KMS-11 (cell line): ENCODE measurements around the gene B3GLCT.

Experiments used
- H2AFZ ChIP-seq: fragments of 200-600 bp; sonication (generic); 2 replicates; pipeline ENCODE4 v1.6.1; 2016; ENCODE audit warnings: antibody characterized with exemption, mixed run types, low read depth
- H3K27ac ChIP-seq: fragments of 200-600 bp; sonication (generic); 2 replicates; pipeline ENCODE4 v1.6.1; 2016; ENCODE audit warnings: mild to moderate bottlenecking, mixed run types
- H3K27me3 ChIP-seq: fragments of 200-600 bp; sonication (generic); 2 replicates; pipeline ENCODE4 v1.6.1; 2017; ENCODE audit warnings: mild to moderate bottlenecking, low read depth, mixed run types, moderate library complexity; ENCODE audit not compliant: insufficient read depth
- H3K36me3 ChIP-seq: fragments of 200-600 bp; sonication (generic); 2 replicates; pipeline ENCODE4 v1.6.1; 2017; ENCODE audit warnings: mild to moderate bottlenecking, mixed run types; ENCODE audit not compliant: insufficient read depth
- H3K4me1 ChIP-seq: fragments of 200-600 bp; sonication (generic); 2 replicates; pipeline ENCODE4 v1.6.1; 2016; ENCODE audit warnings: mild to moderate bottlenecking, low read depth, mixed run types; ENCODE audit not compliant: poor library complexity, severe bottlenecking
- H3K4me2 ChIP-seq: fragments of 200-600 bp; sonication (generic); 2 replicates; pipeline ENCODE4 v1.7.0; 2016; ENCODE audit warnings: mild to moderate bottlenecking, mixed run types
- H3K4me3 ChIP-seq: fragments of 200-600 bp; sonication (generic); IDR thresholded peaks from 2 replicates; pipeline ENCODE4 v1.6.1; 2017; ENCODE audit warnings: low read depth, low read length, mixed read lengths; ENCODE audit not compliant: insufficient read depth
- H3K79me2 ChIP-seq: fragments of 200-600 bp; sonication (generic); 2 replicates; pipeline ENCODE4 v1.6.1; 2016; ENCODE audit warnings: low read depth, mixed run types; ENCODE audit not compliant: insufficient read depth
- H3K9ac ChIP-seq: fragments of 200-600 bp; sonication (generic); 2 replicates; pipeline ENCODE4 v1.6.1; 2016; ENCODE audit warnings: mild to moderate bottlenecking, mixed run types
- H4K20me1 ChIP-seq: fragments of 200-600 bp; sonication (generic); 2 replicates; pipeline ENCODE4 v1.6.1; 2016; ENCODE audit warnings: mild to moderate bottlenecking, mixed run types; ENCODE audit not compliant: insufficient read depth
- CTCF ChIP-seq: fragments of 200-600 bp; sonication (generic); conservative IDR thresholded peaks from 2 replicates; pipeline ENCODE4 v1.6.1; 2017; ENCODE audit warnings: low read depth, mild to moderate bottlenecking, antibody characterized with exemption, low read length, moderate library complexity, mixed read lengths

The B3GLCT gene

GRCh38 chr13:31301119-31301518, 101.3 kb downstream of the B3GLCT start:
- Histone ChIP-seq H3K36me3 (no peaks in the 10 kb centered on the region), H3K79me2 (no peaks in the 10 kb centered on the region), H3K27me3 (no peaks in the 10 kb centered on the region), H3K9ac (no peak overlapping the region), H3K27ac (no peak overlapping the region), H4K20me1 (no peaks in the 10 kb centered on the region), H3K4me1 (no peaks in the 10 kb centered on the region), H3K4me3 (no peak overlapping the region), H3K4me2 (no peak overlapping the region), H2AFZ (no peak overlapping the region)
- no peak for TF ChIP-seq CTCF

GRCh38 chr13:31310356-31310755, 110.6 kb downstream of the B3GLCT start:
- Histone ChIP-seq H3K4me3 (no peak overlapping the region), H3K27me3 (no peaks in the 10 kb centered on the region), H3K4me1 (no peaks in the 10 kb centered on the region), H4K20me1 (no peaks in the 10 kb centered on the region), H3K79me2 (no peaks in the 10 kb centered on the region), H3K4me2 (no peak overlapping the region), H2AFZ (no peak overlapping the region), H3K27ac (no peak overlapping the region), H3K36me3 (no peaks in the 10 kb centered on the region), H3K9ac (no peak overlapping the region)
- no peak for TF ChIP-seq CTCF

GRCh38 chr13:31310786-31311185, 111.0 kb downstream of the B3GLCT start:
- H3K4me1 ChIP-seq, result no peaks in the 10 kb centered on the region
- H3K4me3 ChIP-seq, result no peak overlapping the region
- H3K79me2 ChIP-seq, result no peaks in the 10 kb centered on the region
- TF ChIP-seq CTCF, result no peak
- no peaks in the 10 kb centered on the region for H3K36me3 ChIP-seq
- H2AFZ ChIP-seq, result no peak overlapping the region
- no peak overlapping the region for H3K9ac ChIP-seq
- no peaks in the 10 kb centered on the region for H3K27me3 ChIP-seq
- no peak overlapping the region for H3K27ac ChIP-seq
- H4K20me1 ChIP-seq, result no peaks in the 10 kb centered on the region
- H3K4me2 ChIP-seq, result no peak overlapping the region

GRCh38 chr13:31311921-31312320, 112.1 kb downstream of the B3GLCT start:
- Histone ChIP-seq H3K4me1 (no peaks in the 10 kb centered on the region), H3K79me2 (no peaks in the 10 kb centered on the region), H3K4me3 (no peak overlapping the region), H3K9ac (no peak overlapping the region), H3K4me2 (no peak overlapping the region), H4K20me1 (no peaks in the 10 kb centered on the region), H3K27ac (no peak overlapping the region), H3K36me3 (no peaks in the 10 kb centered on the region), H2AFZ (no peak overlapping the region), H3K27me3 (no peaks in the 10 kb centered on the region)
- TF ChIP-seq CTCF, result no peak

- no peak overlapping the region for H2AFZ ChIP-seq
- H3K9ac ChIP-seq, result no peak overlapping the region
- no peak overlapping the region for H3K4me3 ChIP-seq
- H3K4me1 ChIP-seq, result no peaks in the 10 kb centered on the region
- TF ChIP-seq CTCF, result no peak
- H4K20me1 ChIP-seq, result no peaks in the 10 kb centered on the region
- H3K79me2 ChIP-seq, result no peaks in the 10 kb centered on the region
- H3K27me3 ChIP-seq, result no peaks in the 10 kb centered on the region
- H3K4me2 ChIP-seq, result no peak overlapping the region
- H3K27ac ChIP-seq, result no peak overlapping the region
- no peaks in the 10 kb centered on the region for H3K36me3 ChIP-seq
Measured at GRCh38 chr13:31314961-31315360, 115.2 kb downstream of the B3GLCT start.
